ENCODE results near the gene LMBR1.

- no peak for TF ChIP-seq CTCF (CRISPR knock-in tag; IDR thresholded peaks at IDR 0.05)
- no peak for TF ChIP-seq PHF20 (CRISPR knock-in tag; IDR thresholded peaks at IDR 0.05)
- TF ChIP-seq SRF (IDR thresholded peaks at IDR 0.05; ENCODE audit: low read depth, low read length), result no peak
These were observed 49.8 kb downstream of the LMBR1 start for GRCh38 chr7:156843157-156843556.

Data from HepG2 (cell line).